Thymus (tissue), 11 donors: Measurements from ENCODE around the gene SLC35B3. TPM values are rescaled to one million over a fixed set of nuclear protein-coding genes. Genes with fewer than 3 reads are reported as not detected.
A peak's percentile ranks its signal among the peaks of the same experiment; 100 is the strongest.
"Not testable (repeated sequence)": the region's sequence is repeated elsewhere in the genome, so short reads cannot be mapped to it uniquely, and the experiment has no call there.

Experiments
- DNase-seq, 9 donors: peaks; one replicate each; pipeline ENCODE4 v3.0.0-alpha.2; 2013; ENCODE audit warnings: low spot score in 9 of 9, low read depth in 6 of 9, missing footprints in 1 of 9
- H3K27ac ChIP-seq, 2 donors: one replicate each; pipeline ENCODE4 v1.5.1; 2013; ENCODE audit warnings: control low read depth in 1 of 2, low read depth in 1 of 2, low read length in 1 of 2, mild to moderate bottlenecking in 1 of 2, moderate library complexity in 1 of 2
- H3K27me3 ChIP-seq, 2 donors: one replicate each; pipeline ENCODE4 v1.5.1; 2013; ENCODE audit warnings: low read length in 1 of 2; ENCODE audit not compliant: control insufficient read depth in 2 of 2, insufficient read depth in 1 of 2
- H3K36me3 ChIP-seq, 2 donors: one replicate each; pipeline ENCODE4 v1.5.1; 2013; ENCODE audit warnings: low read length in 1 of 2, mild to moderate bottlenecking in 1 of 2, moderate library complexity in 1 of 2; ENCODE audit not compliant: control insufficient read depth in 2 of 2, insufficient read depth in 2 of 2
- H3K4me1 ChIP-seq, 2 donors: one replicate each; pipeline ENCODE4 v1.5.1; 2013; ENCODE audit warnings: low read length in 2 of 2; ENCODE audit not compliant: control insufficient read depth in 2 of 2, insufficient read depth in 2 of 2
- H3K4me3 ChIP-seq, 2 donors: one replicate each; pipeline ENCODE4 v1.5.1; 2013; ENCODE audit warnings: low read length in 2 of 2, control low read depth in 1 of 2, mild to moderate bottlenecking in 1 of 2
- H3K9me3 ChIP-seq, 2 donors: one replicate each; pipeline ENCODE4 v1.5.1; 2013; ENCODE audit warnings: low read length in 1 of 2, mild to moderate bottlenecking in 1 of 2; ENCODE audit not compliant: control insufficient read depth in 2 of 2, insufficient read depth in 1 of 2
- WGBS: extraction: QIAGEN DNeasy Blood & Tissue Kit; methylation state at CpG from one replicate; pipeline ENCODE4 v1.1.7; 2013; 5-methylcytosine and 5-hydroxymethylcytosine counted together
- polyA plus RNA-seq: library from polyadenylated mRNA; stranded (reverse); fragments of 200-250 nt; gene quantifications from one replicate; pipeline ENCODE4 v1.2.3, GENCODE V29; 2013
- total RNA-seq: library from RNA; stranded (reverse); fragments of 120-200 nt; gene quantifications from one replicate; pipeline ENCODE4 v1.2.4, GENCODE V29; 2013
- donor health status: healthy.

Gene SLC35B3
- total and polyA plus RNA-seq, 2 donors = 10.9 to 29.8 TPM

- 72% methylated on average over 2 of the region's 2 CpGs for WGBS
- Histone ChIP-seq H3K9me3 (no peaks in the 10 kb centered on the region), H3K27ac (no peak overlapping the region)
These were observed 11.0 kb upstream of the SLC35B3 start for GRCh38 chr6:8446391-8446790.

GRCh38 chr6:8445930-8446329 lies 10.6 kb upstream of the SLC35B3 start:
- 98% methylated on average over 4 of the region's 4 CpGs for WGBS
- H3K4me1 ChIP-seq, DNase-seq, H3K36me3 ChIP-seq, H3K27ac ChIP-seq, H3K9me3 ChIP-seq, H3K27me3 ChIP-seq, H3K4me3 ChIP-seq: not testable (repeated sequence)

More at GRCh38 chr6:8446391-8446790, 11.0 kb upstream of the SLC35B3 start:
- Histone ChIP-seq H3K4me3 (no peak overlapping the region), H3K4me1 (no peaks in the 10 kb centered on the region), H3K27me3 (no peaks in the 10 kb centered on the region), H3K36me3 (no peaks in the 10 kb centered on the region)
- DNase-seq = no peak

GRCh38 chr6:8442150-8442549 lies 6.8 kb upstream of the SLC35B3 start:
- Histone ChIP-seq H3K4me3 (no peak overlapping the region), H3K4me1 (no peaks in the 10 kb centered on the region), H3K27ac (no peak overlapping the region), H3K9me3 (no peaks in the 10 kb centered on the region), H3K36me3 (no peaks in the 10 kb centered on the region), H3K27me3 (no peaks in the 10 kb centered on the region)
- WGBS = 98% methylated on average over 1 of the region's 1 CpG
- no peak for DNase-seq

DNA sequence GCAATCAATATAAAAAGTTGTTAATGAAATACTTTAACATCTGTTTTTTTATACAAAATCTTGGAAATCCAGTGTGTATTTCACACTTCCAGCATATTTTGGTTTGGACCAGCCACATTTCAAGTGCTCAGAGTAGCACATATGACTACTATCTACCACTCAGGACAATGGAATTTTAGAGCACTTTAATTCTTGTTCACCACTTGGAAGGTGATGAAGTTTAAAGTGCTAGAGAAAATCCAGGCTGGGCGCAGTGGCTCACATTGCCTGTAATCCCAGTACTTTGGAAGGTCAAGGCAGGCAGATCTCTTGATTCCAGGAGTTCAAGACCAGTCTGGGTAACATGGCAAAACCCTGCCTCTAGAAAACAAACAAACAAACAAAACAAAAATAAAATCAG lies 6.1 kb upstream of the SLC35B3 start:
- Histone ChIP-seq H3K9me3 (no peaks in the 10 kb centered on the region), H3K36me3 (no peaks in the 10 kb centered on the region), H3K27ac (no peak overlapping the region), H3K4me1 (no peaks in the 10 kb centered on the region), H3K27me3 (no peaks in the 10 kb centered on the region), H3K4me3 (no peak overlapping the region)
- DNase-seq = no peak
- WGBS = 95% methylated on average over 1 of the region's 1 CpG

DNA sequence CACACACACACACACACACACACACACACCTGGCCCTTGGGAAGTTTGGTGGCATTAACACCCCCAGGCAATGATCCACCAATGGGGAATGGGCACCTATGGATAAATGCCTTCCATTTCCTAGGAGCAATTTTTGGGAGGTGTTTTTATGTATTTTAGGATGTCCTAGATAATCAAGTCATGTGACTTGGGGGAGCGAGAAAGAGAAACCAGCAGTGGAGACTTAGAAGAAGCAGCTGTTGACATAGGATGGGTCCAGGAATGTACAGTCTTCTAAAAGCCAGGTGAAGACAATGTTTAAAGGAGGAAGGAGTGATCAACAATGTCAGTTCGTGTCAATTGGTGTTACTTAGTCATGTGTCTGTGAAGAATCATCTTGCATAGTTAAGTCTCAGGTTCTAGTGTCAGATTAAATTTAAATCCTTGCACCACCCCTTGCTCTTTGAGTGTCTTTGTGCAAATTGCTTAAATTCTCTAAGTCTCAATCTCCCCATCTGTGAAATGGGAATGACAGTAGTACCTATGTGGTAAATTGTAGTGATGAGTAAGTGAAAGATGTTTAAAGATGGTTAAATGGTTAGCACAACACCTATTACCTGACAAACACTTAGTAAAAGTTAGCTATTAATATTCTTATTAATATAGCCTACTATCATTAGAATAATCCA lies 4.4 kb upstream of the SLC35B3 start:
- H3K27ac ChIP-seq = no peak overlapping the region
- peaks cover 0 to 4% of the 10 kb centered on the region in 2 donors for H3K9me3 ChIP-seq
- no peaks in the 10 kb centered on the region for H3K27me3 ChIP-seq
- H3K4me1 ChIP-seq = peaks cover 0 to 7% of the 10 kb centered on the region in 2 donors
- H3K36me3 ChIP-seq = no peaks in the 10 kb centered on the region
- no peak overlapping the region for H3K4me3 ChIP-seq
- no peak for DNase-seq
- 94% methylated on average over 2 of the region's 2 CpGs for WGBS

- Histone ChIP-seq H3K4me3 (no peak overlapping the region), H3K9me3 (peaks cover 0 to 4% of the 10 kb centered on the region in 2 donors), H3K27ac (no peak overlapping the region), H3K4me1 (peaks cover 2 to 7% of the 10 kb centered on the region in 2 donors), H3K27me3 (no peaks in the 10 kb centered on the region), H3K36me3 (no peaks in the 10 kb centered on the region)
- DNase-seq = no peak
- WGBS = 96% methylated on average over 1 of the region's 1 CpG
These were observed 2.5 kb upstream of the SLC35B3 start for GRCh38 chr6:8437813-8438212.

DNA sequence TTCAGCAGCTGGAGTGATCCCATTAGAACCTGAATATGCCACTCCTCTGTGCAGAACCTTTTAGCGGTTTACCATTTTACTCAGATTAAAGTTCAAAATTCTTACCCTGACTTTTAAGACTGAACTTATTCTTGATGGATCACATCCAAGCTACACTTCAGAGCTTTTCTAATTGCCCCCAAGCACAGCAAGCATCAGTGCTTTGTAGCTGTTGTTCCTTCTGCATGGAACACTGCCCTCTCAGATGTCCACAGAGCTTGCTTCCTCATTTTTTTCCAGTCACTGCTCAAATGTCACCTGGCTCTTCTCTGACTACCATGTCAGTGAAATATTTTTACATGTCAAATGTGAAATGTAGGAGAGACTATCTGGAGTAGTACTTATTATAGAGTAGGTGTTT lies 1.6 kb upstream of the SLC35B3 start:
- Histone ChIP-seq H3K27me3 (no peaks in the 10 kb centered on the region), H3K4me3 (no peak overlapping the region), H3K4me1 (peaks cover 2 to 8% of the 10 kb centered on the region in 2 donors), H3K9me3 (peaks cover 0 to 4% of the 10 kb centered on the region in 2 donors), H3K36me3 (no peaks in the 10 kb centered on the region), H3K27ac (no peak overlapping the region)
- 95% methylated on average over 1 of the region's 1 CpG for whole genome bisulfite sequencing
- no peak for DNase-seq

GRCh38 chr6:8435845-8436168 lies 462 bp upstream of the SLC35B3 start:
- Histone ChIP-seq H3K27me3 (no peaks in the 10 kb centered on the region), H3K4me1 (peaks cover 2 to 8% of the 10 kb centered on the region in 2 donors), H3K36me3 (no peaks in the 10 kb centered on the region), H3K4me3 (peak overlapping the region; percentile 59 to 99), H3K9me3 (peaks cover 0 to 4% of the 10 kb centered on the region in 2 donors), H3K27ac (peak overlapping the region; percentile 88 to 89)
- peak in 2 of 9 donors; percentile 6 to 11 for DNase-seq
- 49% methylated on average over 15 of the region's 15 CpGs for WGBS

- 8% methylated on average over 8 of the region's 8 CpGs for WGBS
These were observed 635 bp downstream of the SLC35B3 start for GRCh38 chr6:8434727-8435092.

More at GRCh38 chr6:8434727-8435092, 635 bp downstream of the SLC35B3 start:
- Histone ChIP-seq H3K4me1 (peaks cover 2 to 8% of the 10 kb centered on the region in 2 donors), H3K4me3 (peak overlapping the region; percentile 59 to 99), H3K27me3 (no peaks in the 10 kb centered on the region), H3K9me3 (peaks cover 0 to 4% of the 10 kb centered on the region in 2 donors), H3K27ac (peak overlapping the region; percentile 88 to 91), H3K36me3 (peaks cover 0 to 2% of the 10 kb centered on the region in 2 donors)
- peak in 1 of 9 donors; percentile 27 for DNase-seq
